GM18868 (cell line): ENCODE data around the gene EIF2B2.

Experiments used
- ATAC-seq: cut with Tn5 transposase; IDR thresholded peaks from one replicate; pipeline ENCODE4 v1.9.1; 2021; ENCODE audit warnings: mild to moderate bottlenecking, moderate library complexity; ENCODE audit not compliant: unreplicated experiment

Gene EIF2B2

DNA sequence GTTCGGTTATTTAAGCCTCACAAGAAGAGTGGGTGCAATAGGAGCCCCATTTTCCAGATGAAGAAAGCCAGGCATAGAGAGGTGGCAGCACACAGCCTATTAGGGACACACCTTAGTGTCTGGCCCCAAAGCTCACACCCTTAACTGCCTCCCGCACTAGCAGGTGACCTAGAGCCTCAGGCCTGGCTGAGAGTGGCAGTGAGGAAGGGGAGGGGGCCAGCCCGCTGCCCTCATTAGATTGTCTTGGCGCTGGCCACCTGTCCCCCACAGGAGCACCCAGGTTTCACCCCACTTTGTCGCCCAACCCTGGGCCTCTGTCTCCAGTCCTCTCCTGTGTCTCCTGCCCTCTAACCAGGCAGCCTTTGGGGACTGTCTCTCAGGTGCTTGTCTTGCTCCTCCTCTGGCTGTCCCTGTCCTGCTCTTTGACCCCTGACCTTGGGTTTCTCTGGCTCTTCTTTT is 28.8 kb upstream of the EIF2B2 start:
- ATAC-seq = no peak

- ATAC-seq = no peak
These were observed 28.2 kb upstream of the EIF2B2 start for GRCh38 chr14:74974364-74975058.

DNA sequence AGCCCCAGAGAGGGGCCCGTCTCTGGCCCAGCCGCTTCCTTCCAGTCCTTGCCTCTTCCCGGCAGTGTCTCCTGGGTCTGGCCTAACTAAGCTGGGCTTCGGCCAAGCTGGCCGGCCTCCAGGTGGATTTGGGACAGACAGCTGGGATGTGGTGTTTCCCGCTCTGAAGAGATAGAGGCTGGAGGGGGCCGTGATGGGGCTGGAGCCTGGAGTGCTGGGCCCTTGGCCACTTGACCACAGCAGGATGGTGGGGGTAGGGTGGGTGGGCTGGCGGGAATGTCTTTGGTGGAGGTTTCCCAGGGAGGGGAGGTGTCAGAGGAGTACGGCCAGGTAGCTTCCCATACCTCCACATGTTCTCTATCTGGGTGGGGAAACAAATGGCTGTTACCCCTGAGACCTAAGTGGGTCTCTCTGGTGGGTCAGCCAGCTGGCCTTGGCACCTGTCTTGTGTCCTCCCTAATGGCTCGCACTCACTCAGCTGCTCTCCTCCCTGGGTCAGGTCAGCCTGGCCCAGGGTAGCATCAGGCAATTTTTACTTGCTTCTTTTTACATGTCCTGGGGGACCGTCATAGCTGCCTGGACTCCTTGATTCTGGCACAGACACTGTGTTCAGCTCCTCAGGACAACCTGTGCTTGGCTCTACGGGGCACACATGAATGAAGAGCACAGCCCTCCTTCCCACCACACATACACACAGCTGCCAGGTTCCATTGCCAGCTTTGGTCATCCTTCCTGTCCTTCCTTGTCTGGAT is 27.5 kb upstream of the EIF2B2 start:
- no peak for ATAC-seq

GRCh38 chr14:74976264-74977113 is 26.2 kb upstream of the EIF2B2 start:
- ATAC-seq = no peak

GRCh38 chr14:74977164-74977900 is 25.4 kb upstream of the EIF2B2 start:
- ATAC-seq = no peak

DNA sequence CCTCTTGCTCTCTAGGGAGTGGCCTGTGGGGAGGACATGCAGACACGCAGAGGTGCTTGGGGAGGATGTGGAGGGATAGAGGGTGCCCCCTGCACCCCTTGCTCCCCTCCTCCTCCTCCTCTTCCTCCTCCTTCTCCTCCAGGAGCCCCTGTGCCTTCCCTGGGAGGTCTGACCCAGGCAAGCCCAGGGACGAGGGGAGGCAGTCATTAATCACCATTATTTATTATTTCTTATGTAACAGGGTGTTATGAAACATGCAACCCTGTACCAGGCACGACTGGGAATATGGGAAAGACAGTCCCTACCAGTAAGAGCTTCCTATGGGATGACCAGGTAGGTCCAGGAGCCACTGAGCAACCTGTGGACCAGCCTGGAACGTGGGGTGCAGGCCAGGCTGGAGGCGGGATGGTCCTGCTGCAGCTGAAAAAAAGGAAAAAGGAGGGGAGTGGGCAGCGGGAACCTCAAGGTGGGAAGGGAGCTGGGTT is 24.8 kb upstream of the EIF2B2 start:
- no peak for ATAC-seq

- no peak for ATAC-seq
These were observed 24.2 kb upstream of the EIF2B2 start for GRCh38 chr14:74978416-74978947.

- no peak for ATAC-seq
These were observed 23.7 kb upstream of the EIF2B2 start for GRCh38 chr14:74979029-74979428.

DNA sequence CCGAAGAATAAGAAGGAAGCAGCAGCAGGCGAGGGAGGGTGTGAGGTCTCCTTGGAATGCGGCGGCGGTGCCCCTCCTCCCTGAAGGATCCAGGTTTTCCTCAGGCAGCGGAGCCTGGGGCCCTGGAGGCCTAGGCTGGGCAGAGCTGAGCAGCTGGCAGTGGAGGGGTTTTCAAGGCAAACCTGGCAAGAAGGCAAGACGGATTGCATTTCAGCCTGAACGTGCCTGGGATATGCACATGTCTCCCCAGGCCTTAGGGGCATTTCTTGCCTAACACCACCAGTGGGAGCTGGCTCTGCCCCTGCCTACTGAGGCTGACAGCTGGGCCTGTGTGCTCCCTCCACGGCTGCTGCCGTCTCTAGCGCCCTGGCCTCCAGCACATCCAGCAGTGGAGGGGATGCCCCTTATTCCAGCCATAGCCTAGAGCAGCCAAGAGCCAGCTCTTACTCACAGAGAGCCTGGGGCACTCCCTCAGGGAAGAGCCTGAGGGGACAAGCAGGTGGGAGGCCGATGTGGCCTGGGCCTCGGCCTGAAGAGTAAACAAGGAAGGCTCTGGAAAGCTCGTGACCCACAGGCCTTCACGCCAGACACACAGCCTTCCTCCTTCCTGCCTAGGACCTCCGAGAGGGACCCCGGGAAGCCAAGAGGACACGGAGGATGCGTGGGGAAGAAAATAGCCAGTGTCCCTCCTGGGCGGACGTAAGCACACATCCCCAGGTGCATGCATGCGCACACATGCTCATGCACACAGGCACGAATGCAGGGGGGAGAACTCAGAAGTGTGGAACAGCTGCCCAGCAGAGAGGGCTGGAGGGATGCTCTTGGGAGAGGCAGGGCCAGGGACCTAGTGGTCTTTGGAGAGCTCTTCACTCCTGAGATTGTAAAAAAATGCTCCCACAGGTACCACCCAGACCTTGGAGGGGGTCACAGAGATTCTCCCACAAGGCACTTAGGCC is 23.0 kb upstream of the EIF2B2 start:
- no peak for ATAC-seq

- ATAC-seq = no peak
These were observed 22.4 kb upstream of the EIF2B2 start for GRCh38 chr14:74980398-74980730.

- no peak for ATAC-seq
These were observed 21.8 kb upstream of the EIF2B2 start for GRCh38 chr14:74980731-74981461.

GRCh38 chr14:74981462-74981782 is 21.3 kb upstream of the EIF2B2 start:
- ATAC-seq = no peak

GRCh38 chr14:74981833-74982232 is 20.9 kb upstream of the EIF2B2 start:
- no peak for ATAC-seq

DNA sequence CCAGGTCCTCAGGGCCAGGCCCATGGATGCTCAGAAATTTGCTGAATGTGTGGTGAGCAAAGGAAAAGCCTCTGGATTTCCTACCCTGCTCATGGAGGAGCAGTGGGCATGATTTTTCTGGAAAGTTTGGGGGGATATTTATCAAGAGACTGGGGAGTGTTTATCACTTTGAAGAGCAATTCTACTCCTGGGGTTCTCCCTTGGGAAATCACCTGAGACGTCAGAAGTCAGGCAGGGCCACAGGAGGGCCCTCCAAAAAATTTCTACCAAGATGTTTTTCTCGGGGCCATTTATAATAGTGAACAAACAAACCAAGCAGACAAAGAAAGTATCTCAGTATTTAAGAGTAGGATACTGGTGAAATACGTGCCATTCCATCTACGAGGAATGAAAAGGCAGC is 20.1 kb upstream of the EIF2B2 start:
- ATAC-seq = no peak

DNA sequence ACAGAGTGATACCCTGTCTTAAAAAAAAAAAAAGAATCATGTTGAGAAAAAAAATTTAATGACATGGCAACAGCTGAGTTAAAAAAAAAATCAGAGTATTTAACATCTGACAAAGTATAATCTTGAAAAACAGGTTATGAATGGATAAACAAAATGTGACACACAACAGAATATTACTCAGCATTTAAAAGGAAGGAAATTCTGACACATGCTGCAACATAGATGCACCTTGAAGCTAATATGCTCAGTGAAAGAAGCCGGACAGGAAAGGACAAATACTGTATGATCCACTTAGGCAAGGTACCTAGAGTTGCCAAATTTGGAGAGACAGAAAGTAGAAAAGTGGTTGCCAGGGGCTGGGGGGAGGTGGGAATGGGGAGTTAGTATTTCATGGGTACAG is 19.4 kb upstream of the EIF2B2 start:
- no peak for ATAC-seq

GRCh38 chr14:74984236-74985027 is 18.3 kb upstream of the EIF2B2 start:
- no peak for ATAC-seq

- ATAC-seq = no peak
These were observed 17.8 kb upstream of the EIF2B2 start for GRCh38 chr14:74985028-74985310.

DNA sequence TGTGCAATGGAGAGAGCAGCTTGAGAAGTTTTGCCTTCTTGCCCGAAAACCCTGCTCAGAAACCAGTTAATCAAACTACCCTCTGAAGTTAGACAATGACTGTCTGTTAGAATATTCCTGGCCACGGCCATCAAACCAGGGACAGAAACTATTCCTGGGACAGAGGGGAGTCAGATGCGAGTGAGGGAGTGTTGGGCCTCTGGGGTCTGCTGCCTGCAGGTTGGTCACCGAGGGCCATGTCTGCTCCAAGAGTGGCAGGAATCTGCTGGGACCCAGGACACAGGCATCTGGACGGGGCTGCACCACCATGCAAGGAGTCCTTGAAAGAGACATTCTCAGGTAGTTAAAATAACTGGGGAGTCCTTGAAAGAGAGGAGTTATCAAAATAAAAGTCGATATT is 16.9 kb upstream of the EIF2B2 start:
- ATAC-seq = no peak
